GM18505 (cell line): ENCODE data around the gene RBM47.
"Not testable (repeated sequence)": the region's sequence is repeated elsewhere in the genome, so short reads cannot be mapped to it uniquely, and the experiment has no call there.

Experiments used
- ATAC-seq: cut with Tn5 transposase; IDR thresholded peaks from one replicate; pipeline ENCODE4 v1.9.1; 2021; ENCODE audit not compliant: unreplicated experiment
- POLR2A ChIP-seq: IDR thresholded peaks from 4 replicates; pipeline ENCODE4 v1.6.1; 2011; ENCODE audit warnings: borderline replicate concordance; ENCODE audit not compliant: insufficient read depth, insufficient read length; ENCODE audit errors: extremely low read depth

The RBM47 gene

DNA sequence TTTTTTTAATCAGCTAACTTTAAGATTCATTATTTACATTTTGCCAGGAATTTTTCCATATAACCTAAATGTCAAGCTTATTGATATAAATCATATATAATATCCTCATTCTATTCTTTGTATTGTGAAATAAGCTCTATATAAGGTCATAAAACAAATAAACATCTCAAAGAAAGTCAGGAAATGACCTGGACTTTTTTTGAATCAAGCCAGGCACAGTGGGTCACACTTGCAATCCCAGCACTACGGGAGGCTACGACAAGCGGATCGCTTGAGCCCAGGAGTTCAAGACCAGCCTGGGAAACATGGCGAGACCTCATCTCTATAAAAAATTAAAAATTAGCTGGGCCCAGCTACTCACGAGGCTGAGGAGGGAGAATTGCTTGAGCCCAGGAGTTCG, 88.9 kb downstream of the RBM47 start:
- no peak for ATAC-seq
- TF ChIP-seq POLR2A: no peak

DNA sequence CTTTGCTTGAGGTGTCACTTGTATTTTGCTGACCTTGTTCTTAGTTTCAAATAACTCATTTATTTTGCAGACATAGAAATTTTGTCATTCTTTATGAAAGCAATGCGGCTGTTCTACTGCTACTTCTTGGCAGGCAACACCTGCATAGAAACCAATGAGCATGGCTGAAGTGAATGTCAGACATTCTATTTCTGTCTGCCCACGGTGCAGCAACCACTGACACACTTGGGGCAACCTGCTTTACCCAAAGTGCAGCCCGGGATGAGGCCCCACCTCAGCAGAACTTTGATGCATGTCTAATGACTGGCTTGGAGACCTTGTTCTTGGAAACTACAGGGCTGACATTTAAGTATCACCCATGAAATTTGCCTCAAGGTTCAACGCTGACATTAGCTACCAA, 93.6 kb downstream of the RBM47 start:
- ATAC-seq: no peak
- TF ChIP-seq POLR2A: no peak

DNA sequence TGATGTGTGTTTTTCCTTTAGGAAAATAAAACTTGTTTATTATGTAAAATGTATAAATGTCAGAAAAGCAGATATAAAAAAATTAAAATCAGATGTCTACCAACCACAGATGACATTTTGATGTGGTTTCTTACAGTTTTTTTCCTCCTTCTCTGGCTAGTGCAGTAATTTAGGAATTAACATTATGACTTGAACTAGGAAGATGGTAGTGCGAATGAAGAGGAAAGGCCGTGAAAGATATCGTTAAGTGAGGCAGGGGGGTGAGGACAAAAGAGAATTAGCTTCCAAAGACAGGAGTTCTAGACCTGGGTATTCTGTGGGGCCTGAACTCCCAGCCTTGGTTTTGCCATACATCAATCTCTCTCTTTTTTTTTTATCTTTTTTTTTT, 98.0 kb downstream of the RBM47 start:
- no peak for ATAC-seq
- TF ChIP-seq POLR2A: no peak

DNA sequence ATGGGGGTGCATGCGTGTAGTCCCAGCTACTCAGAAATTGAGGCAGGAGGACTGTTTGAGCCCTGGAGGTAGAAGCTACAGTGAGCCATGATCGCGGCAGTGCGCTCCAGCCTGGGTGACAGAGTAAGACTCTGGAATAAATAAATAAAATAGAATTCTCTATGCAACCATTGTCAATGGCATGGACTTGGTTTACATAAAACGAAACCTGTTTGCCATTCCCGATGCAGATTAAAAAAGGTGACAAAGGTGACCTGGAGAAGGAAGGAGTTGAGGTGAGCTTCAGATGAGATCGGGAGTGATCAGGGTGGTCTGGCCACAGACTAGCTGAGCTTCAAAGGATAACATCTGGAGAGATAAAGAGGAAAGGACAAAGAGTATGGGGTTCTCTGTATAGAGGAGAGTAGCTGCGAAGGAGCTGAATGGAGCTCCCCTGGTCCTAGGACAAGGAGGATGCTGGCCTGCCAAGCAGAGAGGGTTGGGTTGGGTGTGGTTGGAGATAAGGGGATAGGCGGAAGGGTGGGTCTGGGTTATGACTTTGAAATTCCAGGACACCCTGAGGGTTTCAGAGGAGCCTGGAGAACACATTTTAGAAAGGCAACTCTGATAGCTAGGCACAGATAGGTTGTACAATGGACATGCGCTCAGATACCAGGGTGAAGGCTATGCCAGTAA, 98.6 kb downstream of the RBM47 start:
- TF ChIP-seq POLR2A: no peak
- no peak for ATAC-seq

DNA sequence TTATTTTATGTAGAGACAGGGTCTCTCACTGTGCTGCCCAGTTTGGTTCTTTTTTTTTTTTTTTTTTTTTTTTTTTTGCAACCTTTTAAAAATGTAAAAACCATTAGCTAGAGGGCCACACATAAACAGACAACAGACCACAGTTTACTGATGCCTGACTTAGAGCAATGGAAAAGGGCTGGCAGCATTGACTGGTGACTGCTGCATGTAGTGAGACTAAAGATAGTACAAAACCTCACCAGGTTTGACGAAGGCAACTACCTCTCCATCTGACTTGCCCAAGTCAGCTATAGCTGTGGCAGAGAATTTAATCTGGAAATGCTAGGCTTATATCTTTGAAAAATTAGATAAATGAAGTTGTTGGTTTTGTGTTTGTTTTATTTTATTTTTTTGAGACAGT, 102.9 kb downstream of the RBM47 start:
- no peak for ATAC-seq
- no peak for TF ChIP-seq POLR2A

DNA sequence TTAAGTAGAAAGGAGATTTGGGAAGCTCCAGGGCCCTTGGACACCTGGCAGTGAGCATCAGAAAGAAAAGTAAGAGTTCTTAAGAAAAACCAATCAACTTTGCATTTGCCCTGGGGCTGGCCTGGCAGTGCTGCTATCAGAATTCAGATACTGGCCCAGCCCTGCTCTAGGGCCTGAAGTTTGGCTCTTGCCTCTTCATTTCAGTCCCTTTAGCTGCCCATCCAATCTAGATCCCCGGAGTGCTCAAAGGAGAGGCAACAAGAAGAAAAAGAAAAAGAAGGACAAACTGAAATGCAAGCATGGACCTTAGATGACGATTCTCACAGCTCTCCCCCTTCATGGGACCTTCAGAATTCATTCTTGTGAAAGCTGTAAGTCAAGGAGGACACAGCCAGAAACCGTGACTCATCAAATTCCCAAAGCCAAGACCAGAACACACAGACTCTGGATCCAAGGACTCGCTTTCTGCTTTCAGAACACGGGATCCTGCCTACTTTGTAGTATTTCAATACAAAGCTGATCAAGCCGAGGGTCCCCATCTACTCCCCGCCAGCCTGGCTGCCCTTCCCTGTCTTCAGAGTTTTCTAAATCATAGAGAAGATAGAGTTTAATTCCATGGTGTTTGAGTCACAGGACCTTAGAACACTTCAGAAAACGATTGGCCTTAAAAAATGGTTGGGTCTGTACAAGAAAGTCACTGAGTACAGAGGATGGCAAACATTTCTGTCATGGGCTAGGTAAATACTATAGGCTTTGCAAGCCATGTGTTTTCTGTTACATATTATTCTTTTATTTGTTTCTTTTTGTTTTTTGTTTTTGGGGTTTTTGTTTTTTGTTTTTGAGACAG, 103.7 kb downstream of the RBM47 start:
- ATAC-seq: no peak
- no peak for TF ChIP-seq POLR2A

DNA sequence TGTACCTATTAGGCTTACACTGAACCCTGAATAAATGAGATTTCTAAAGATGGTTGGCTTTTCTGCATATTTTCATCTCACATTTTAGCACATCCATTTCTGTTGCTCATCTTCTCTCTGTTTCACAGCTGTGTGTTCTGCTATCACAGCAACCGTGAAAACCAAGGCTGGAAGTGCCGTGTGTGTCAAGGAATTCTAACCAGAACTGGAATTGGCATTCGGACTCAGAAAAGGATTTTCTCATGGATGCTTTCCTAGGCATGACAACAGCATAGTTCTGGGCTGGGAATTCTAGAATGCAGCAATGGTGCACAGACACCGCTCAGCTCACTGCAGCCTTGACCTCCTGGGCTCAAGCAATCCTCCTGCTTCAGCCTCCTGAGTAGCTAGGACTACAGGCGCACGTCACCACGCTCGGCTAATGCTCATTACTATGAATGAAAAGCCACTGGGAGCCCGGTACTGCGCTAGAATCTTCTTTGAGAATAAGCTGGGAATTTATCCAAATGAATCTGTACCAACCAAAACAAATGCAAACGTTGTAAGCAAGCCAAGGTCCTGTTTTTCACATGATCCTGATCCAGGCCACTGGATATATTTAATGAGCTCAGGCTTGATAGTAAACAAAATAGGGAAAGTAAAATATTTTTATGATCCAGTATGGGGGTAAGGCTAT, 105.2 kb downstream of the RBM47 start:
- TF ChIP-seq POLR2A: no peak
- no peak for ATAC-seq

DNA sequence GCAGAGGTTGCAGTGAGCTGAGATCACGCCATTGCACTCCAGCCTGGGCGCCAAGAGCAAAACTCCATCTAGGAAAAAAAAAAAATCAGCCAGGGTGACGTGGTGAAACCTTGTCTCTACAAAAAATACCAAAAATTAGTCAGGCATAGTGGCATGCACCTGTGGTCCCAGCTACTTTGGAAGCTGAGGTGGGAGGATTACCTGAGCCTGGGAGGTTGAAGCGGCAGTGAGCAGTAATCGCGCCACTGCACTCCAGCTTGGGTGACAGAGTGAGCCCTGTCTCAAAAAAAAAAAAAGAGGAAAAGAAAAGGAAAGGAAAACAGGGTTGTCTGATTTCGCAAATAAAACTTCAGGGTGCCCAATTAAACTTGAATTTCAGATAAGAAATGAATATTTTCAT, 106.1 kb downstream of the RBM47 start:
- TF ChIP-seq POLR2A: no peak

DNA sequence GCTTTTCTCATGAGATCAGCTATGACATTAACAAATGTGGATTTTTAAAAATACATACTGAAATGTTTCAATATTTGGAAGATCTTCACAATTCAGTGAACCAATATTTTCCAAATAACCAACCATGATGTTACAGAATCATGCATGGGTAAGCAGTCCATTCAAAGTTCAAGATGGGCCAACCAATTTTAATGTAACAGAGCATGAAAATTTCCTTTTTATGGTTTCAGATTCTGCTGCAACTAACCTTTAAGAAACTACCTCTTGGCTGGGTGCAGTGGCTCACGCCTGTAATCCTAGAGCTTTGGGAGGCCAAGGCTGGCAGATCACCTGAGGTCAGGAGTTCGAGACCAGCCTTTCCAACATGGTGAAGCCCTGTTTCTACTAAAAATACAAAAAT, 107.7 kb downstream of the RBM47 start:
- TF ChIP-seq POLR2A: no peak
- ATAC-seq: no peak

More for the DNA sequence above, 106.1 kb downstream of the RBM47 start:
- no peak for ATAC-seq

DNA sequence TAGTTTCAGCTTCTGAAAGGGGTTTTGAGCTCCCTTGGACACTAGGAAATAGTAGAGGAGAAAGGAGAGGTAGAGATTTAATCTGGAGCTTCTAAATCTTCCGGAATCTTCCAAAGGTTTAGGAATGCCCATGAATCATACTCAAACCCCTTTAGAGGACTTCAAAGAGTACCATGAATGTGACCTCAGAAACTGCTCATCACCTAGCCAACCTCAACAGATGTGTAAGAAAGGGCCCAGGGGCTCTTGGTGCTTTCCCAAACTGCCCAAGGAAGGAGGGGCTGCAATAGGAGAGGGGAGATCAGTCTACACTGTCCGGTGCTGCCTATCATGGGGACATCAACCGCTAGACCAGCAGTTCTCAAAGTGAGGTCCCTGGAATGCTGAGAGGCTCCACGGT, 109.1 kb downstream of the RBM47 start:
- no peak for TF ChIP-seq POLR2A
- ATAC-seq: no peak

DNA sequence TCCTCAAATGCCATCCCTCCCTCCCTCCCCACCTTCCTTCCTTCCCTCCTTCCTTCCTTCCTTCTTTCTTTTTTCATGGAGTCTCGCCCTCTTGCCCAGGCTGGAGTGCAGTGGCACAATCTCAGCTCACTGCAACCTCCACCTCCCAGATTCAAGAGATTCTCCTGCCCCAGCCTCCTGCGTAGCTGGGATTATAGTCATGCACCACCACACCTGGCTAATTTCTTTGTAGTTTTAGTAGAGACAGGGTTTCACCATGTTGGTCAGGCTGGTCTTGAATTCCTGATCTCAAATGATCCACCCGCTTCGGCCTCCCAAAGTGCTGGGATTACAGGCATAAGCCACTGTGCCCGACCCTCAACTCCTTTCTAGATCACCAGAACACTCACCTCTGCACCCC, 112.6 kb downstream of the RBM47 start:
- not testable (repeated sequence) for ATAC-seq

DNA sequence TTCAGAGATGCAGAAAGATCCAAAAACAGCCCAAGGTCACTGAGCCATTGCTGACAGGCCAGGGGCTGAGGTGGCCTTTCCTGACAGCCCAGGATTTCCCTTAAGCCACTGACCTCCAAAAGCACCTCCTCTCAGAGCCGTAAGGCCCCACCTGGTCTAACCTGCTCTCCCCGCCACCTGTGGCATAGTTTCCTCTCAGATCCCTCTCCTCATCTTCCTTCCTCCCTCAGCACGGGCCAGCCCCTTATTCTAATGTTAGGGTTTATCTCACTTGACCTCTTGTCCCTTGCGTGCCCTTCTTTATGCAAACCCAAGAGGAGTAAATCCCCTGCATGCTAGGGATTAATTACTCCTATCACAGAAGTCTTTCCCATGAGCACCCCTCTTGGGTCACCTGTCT, 113.0 kb downstream of the RBM47 start:
- no peak for ATAC-seq
- no peak for TF ChIP-seq POLR2A

DNA sequence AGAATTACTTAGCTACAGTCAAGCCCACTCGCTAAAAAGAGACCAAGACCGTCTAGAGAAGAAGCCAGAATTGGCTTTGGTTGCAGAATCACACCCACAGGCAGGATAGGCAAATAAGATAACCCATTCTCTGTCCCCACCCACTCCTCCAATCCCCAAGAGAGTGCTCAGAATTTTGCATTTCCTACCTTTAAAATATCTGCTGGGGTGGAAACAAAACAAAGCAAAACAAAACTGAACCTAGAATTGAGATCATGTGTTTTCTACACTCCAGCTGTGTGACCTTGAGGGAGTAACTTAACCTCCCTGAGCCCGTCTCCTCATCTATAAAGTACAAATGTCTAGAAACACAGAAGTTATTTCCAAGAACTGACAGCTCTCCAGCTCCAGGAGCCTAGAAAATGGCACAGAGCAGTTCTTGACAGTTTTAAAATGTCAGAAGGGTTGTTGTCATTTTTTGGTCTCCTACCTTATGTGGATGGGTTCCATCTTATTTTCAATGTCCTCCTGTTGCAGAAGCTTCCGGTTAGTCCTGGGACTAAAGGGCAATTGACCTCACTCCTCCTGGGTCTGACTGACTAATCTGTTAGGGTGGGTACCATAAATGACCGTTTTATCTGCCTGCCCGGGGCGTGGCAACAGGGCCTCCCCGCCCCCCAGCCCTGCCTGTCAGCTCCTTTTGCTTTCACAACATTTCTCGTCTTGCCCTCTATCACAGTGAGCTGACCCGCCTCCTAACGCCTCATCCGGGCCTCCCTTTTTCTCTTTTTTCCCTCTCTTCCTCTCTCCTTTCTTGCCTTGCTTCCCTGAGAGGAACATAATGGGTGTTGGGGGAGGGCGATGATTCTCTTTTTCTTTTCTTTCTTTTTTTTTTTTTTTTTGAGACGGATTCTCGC, 114.0 kb downstream of the RBM47 start:
- TF ChIP-seq POLR2A: peak; percentile 35
- peak; percentile 83 for ATAC-seq
